CD4-positive, alpha-beta T cell treated with Interferon alpha-2 for 1 hour (primary cell): Measurements from ENCODE around the gene EPHB1.

ENCODE experiments used
- DNase-seq, 2 donors: peaks; one replicate each; pipeline ENCODE4 v3.0.0-alpha.2; 2020 to 2022

Gene EPHB1

GRCh38 chr3:134810052-134810435 lies 15.0 kb downstream of the EPHB1 start:
- DNase-seq = no peak

GRCh38 chr3:134810850-134811249 lies 15.8 kb downstream of the EPHB1 start:
- DNase-seq = no peak

- DNase-seq = no peak
Measured at GRCh38 chr3:134813618-134814017, 18.6 kb downstream of the EPHB1 start.

- DNase-seq = no peak
Measured at GRCh38 chr3:134815519-134815918, 20.5 kb downstream of the EPHB1 start.

GRCh38 chr3:134816623-134817022 lies 21.6 kb downstream of the EPHB1 start:
- no peak for DNase-seq

GRCh38 chr3:134817297-134817696 lies 22.2 kb downstream of the EPHB1 start:
- DNase-seq = no peak

GRCh38 chr3:134820994-134821393 lies 25.9 kb downstream of the EPHB1 start:
- DNase-seq = no peak

- no peak for DNase-seq
Measured at GRCh38 chr3:134822090-134822489, 27.0 kb downstream of the EPHB1 start.

GRCh38 chr3:134823679-134824078 lies 28.6 kb downstream of the EPHB1 start:
- DNase-seq = no peak

- DNase-seq = no peak
Measured at GRCh38 chr3:134824791-134825190, 29.7 kb downstream of the EPHB1 start.

- DNase-seq = no peak
Measured at GRCh38 chr3:134827213-134827612, 32.2 kb downstream of the EPHB1 start.

GRCh38 chr3:134829721-134830120 lies 34.7 kb downstream of the EPHB1 start:
- DNase-seq = no peak

GRCh38 chr3:134832585-134832984 lies 37.5 kb downstream of the EPHB1 start:
- DNase-seq = no peak

- DNase-seq = no peak
Measured at GRCh38 chr3:134833453-134834163, 38.5 kb downstream of the EPHB1 start.

GRCh38 chr3:134836921-134837320 lies 41.9 kb downstream of the EPHB1 start:
- DNase-seq = no peak

GRCh38 chr3:134838599-134838998 lies 43.5 kb downstream of the EPHB1 start:
- no peak for DNase-seq

- DNase-seq = no peak
Measured at GRCh38 chr3:134839422-134839821, 44.4 kb downstream of the EPHB1 start.

- DNase-seq = no peak
Measured at GRCh38 chr3:134839990-134840389, 44.9 kb downstream of the EPHB1 start.

- no peak for DNase-seq
Measured at GRCh38 chr3:134840459-134840858, 45.4 kb downstream of the EPHB1 start.

- no peak for DNase-seq
Measured at GRCh38 chr3:134846084-134846483, 51.0 kb downstream of the EPHB1 start.

GRCh38 chr3:134846911-134847317 lies 51.9 kb downstream of the EPHB1 start:
- DNase-seq = no peak

- DNase-seq = no peak
Measured at GRCh38 chr3:134847349-134847748, 52.3 kb downstream of the EPHB1 start.

- DNase-seq = no peak
Measured at GRCh38 chr3:134849561-134849960, 54.5 kb downstream of the EPHB1 start.

- DNase-seq = no peak
Measured at GRCh38 chr3:134850761-134851160, 55.7 kb downstream of the EPHB1 start.

- no peak for DNase-seq
Measured at GRCh38 chr3:134852132-134852531, 57.1 kb downstream of the EPHB1 start.
